SU-DHL-6 (cell line): Measurements from ENCODE around the gene SEMA4D.

Experiments
- H2AFZ ChIP-seq: fragments of 200-600 bp; sonication (generic); 2 replicates; pipeline ENCODE4 v1.6.1; 2014; ENCODE audit warnings: low read depth, mild to moderate bottlenecking, moderate library complexity, mixed read lengths, antibody characterized with exemption, low read length; ENCODE audit not compliant: severe bottlenecking
- H3F3A ChIP-seq: fragments of 200-600 bp; shearing (Covaris generic); 2 replicates; pipeline ENCODE4 v1.6.0; 2016; ENCODE audit warnings: antibody characterized with exemption, mild to moderate bottlenecking; ENCODE audit not compliant: insufficient read depth
- H3K27ac ChIP-seq: fragments of 200-600 bp; sonication (generic); 2 replicates; pipeline ENCODE4 v1.5.1; 2016; ENCODE audit warnings: low read depth, mild to moderate bottlenecking, low read length, moderate library complexity, mixed read lengths
- H3K27me3 ChIP-seq: fragments of 200-600 bp; sonication (generic), shearing (Covaris generic); 2 replicates; pipeline ENCODE4 v1.6.0; 2014; ENCODE audit warnings: mild to moderate bottlenecking, low read length
- H3K36me3 ChIP-seq: fragments of 200-600 bp; sonication (generic); 2 replicates; pipeline ENCODE4 v1.6.1; 2014; ENCODE audit warnings: mild to moderate bottlenecking, low read length, mixed read lengths
- H3K4me2 ChIP-seq: fragments of 300-600, 200-600 bp; shearing (Covaris generic), sonication (generic); 2 replicates; pipeline ENCODE4 v1.6.0; 2014; ENCODE audit warnings: low read length, low read depth, mild to moderate bottlenecking; ENCODE audit not compliant: poor library complexity, severe bottlenecking
- H3K4me3 ChIP-seq: fragments of 200-600 bp; sonication (generic); 2 replicates; pipeline ENCODE4 v1.5.1; 2014; ENCODE audit warnings: antibody characterized with exemption, low read length, mild to moderate bottlenecking, mixed read lengths; ENCODE audit not compliant: insufficient read depth, poor library complexity, severe bottlenecking
- H3K79me2 ChIP-seq: fragments of 200-600 bp; sonication (generic); 2 replicates; pipeline ENCODE4 v1.6.1; 2014; ENCODE audit warnings: mild to moderate bottlenecking, low read length, moderate library complexity; ENCODE audit not compliant: insufficient read depth
- H3K9ac ChIP-seq: fragments of 200-600 bp; sonication (generic); 2 replicates; pipeline ENCODE4 v1.7.0; 2014; ENCODE audit warnings: mild to moderate bottlenecking, low read length
- H3K9me2 ChIP-seq: fragments of 200-600 bp; sonication (generic); replicated peaks from 2 replicates; pipeline ENCODE4 v1.6.1; 2014; ENCODE audit warnings: low read length; ENCODE audit not compliant: insufficient read depth
- H3K9me3 ChIP-seq: fragments of 200-600 bp; sonication (generic); 2 replicates; pipeline ENCODE4 v1.6.1; 2014; ENCODE audit warnings: low read length, mixed read lengths; ENCODE audit not compliant: insufficient read depth
- H4K20me1 ChIP-seq: fragments of 200-600 bp; sonication (generic); 2 replicates; pipeline ENCODE4 v1.6.1; 2014; ENCODE audit warnings: low read depth, mild to moderate bottlenecking, antibody characterized with exemption, low read length, moderate library complexity, mixed read lengths
- EZH2phosphoT487 ChIP-seq: fragments of 200-600 bp; sonication (generic), shearing (Covaris generic); conservative IDR thresholded peaks from 2 replicates; pipeline ENCODE4 v1.6.1; 2018; ENCODE audit warnings: mild to moderate bottlenecking, antibody characterized with exemption, low read length, moderate library complexity, mixed read lengths
- TF ChIP-seq, protein P1 (sequence below): fragments of 200-600 bp; sonication (generic); IDR thresholded peaks from one replicate; pipeline ENCODE4 v1.5.1; 2017; ENCODE audit warnings: antibody characterized with exemption, mild to moderate bottlenecking, low read length, moderate library complexity; ENCODE audit not compliant: insufficient read depth, poor library complexity, severe bottlenecking

SEMA4D gene

DNA sequence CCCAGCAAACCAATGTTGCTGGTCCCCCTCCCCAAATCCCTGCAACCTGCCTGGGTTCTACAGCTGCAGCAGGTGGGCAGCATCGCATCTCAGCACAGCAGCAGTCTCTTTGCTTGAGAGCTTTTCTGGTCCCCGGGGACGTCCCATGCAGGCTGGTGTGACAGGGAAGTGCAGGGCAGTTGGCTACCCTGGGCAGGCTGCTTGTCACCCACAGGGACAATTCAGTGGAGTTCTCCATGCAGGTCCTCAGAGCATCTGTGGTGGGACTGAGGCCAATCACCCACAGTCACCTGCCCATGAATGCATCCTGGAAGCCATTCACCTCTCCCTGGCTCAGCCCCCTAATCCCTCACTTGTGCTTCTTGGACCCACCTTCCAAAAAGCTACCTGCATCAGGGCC, 43.9 kb upstream of the SEMA4D start:
- H3K27me3 ChIP-seq, result 0 out of 2 replicates have a peak, but pooled peaks cover 2% of the 10 kb centered on the region
- H3K4me3 ChIP-seq, result no peak overlapping the region
- no peaks in the 10 kb centered on the region for H3K9me2 ChIP-seq
- H4K20me1 ChIP-seq, result no peaks in the 10 kb centered on the region
- H3K4me2 ChIP-seq, result peak overlapping the region; percentile 48
- H3K79me2 ChIP-seq, result no peaks in the 10 kb centered on the region
- H2AFZ ChIP-seq, result no peak overlapping the region
- peaks cover 4% of the 10 kb centered on the region; the same call in 1 of the 2 replicates for H3F3A ChIP-seq
- H3K9ac ChIP-seq, result 0 out of 2 replicates have a peak overlapping the region, but pooled peaks have one; percentile 4
- TF ChIP-seq, protein P1, sequence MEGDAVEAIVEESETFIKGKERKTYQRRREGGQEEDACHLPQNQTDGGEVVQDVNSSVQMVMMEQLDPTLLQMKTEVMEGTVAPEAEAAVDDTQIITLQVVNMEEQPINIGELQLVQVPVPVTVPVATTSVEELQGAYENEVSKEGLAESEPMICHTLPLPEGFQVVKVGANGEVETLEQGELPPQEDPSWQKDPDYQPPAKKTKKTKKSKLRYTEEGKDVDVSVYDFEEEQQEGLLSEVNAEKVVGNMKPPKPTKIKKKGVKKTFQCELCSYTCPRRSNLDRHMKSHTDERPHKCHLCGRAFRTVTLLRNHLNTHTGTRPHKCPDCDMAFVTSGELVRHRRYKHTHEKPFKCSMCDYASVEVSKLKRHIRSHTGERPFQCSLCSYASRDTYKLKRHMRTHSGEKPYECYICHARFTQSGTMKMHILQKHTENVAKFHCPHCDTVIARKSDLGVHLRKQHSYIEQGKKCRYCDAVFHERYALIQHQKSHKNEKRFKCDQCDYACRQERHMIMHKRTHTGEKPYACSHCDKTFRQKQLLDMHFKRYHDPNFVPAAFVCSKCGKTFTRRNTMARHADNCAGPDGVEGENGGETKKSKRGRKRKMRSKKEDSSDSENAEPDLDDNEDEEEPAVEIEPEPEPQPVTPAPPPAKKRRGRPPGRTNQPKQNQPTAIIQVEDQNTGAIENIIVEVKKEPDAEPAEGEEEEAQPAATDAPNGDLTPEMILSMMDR, result no peak
- TF ChIP-seq EZH2phosphoT487, result no peak
- peak overlapping the region; percentile 77 for H3K27ac ChIP-seq
- H3K9me3 ChIP-seq, result no peaks in the 10 kb centered on the region
- no peaks in the 10 kb centered on the region for H3K36me3 ChIP-seq

GRCh38 chr9:89539374-89539773, 41.5 kb upstream of the SEMA4D start:
- no peaks in the 10 kb centered on the region for H3K79me2 ChIP-seq
- H2AFZ ChIP-seq, result no peak overlapping the region
- peaks cover 4% of the 10 kb centered on the region; the same call in 1 of the 2 replicates for H3F3A ChIP-seq
- H3K4me3 ChIP-seq, result no peak overlapping the region
- H3K27ac ChIP-seq, result no peak overlapping the region
- no peak overlapping the region for H3K9ac ChIP-seq
- H3K9me2 ChIP-seq, result no peaks in the 10 kb centered on the region
- no peak overlapping the region for H3K4me2 ChIP-seq
- H3K36me3 ChIP-seq, result no peaks in the 10 kb centered on the region
- TF ChIP-seq, protein P1, result no peak
- TF ChIP-seq EZH2phosphoT487, result no peak
- H3K27me3 ChIP-seq, result no peaks in the 10 kb centered on the region
- no peaks in the 10 kb centered on the region for H4K20me1 ChIP-seq
- H3K9me3 ChIP-seq, result no peaks in the 10 kb centered on the region

GRCh38 chr9:89538871-89539270, 41.0 kb upstream of the SEMA4D start:
- no peaks in the 10 kb centered on the region for H3K36me3 ChIP-seq
- H4K20me1 ChIP-seq, result no peaks in the 10 kb centered on the region
- H3K27me3 ChIP-seq, result no peaks in the 10 kb centered on the region
- H3K4me2 ChIP-seq, result no peak overlapping the region
- H2AFZ ChIP-seq, result no peak overlapping the region
- TF ChIP-seq EZH2phosphoT487, result no peak
- TF ChIP-seq, protein P1, result no peak
- H3K27ac ChIP-seq, result no peak overlapping the region
- peaks cover 4% of the 10 kb centered on the region; the same call in 1 of the 2 replicates for H3F3A ChIP-seq
- no peaks in the 10 kb centered on the region for H3K9me2 ChIP-seq
- H3K4me3 ChIP-seq, result no peak overlapping the region
- H3K9me3 ChIP-seq, result no peaks in the 10 kb centered on the region
- no peak overlapping the region for H3K9ac ChIP-seq
- no peaks in the 10 kb centered on the region for H3K79me2 ChIP-seq

GRCh38 chr9:89537166-89537565, 39.3 kb upstream of the SEMA4D start:
- Histone ChIP-seq H3K4me2 (no peak overlapping the region), H3K9me3 (no peaks in the 10 kb centered on the region), H3K36me3 (no peaks in the 10 kb centered on the region), H3K27ac (no peak overlapping the region), H3K9me2 (no peaks in the 10 kb centered on the region), H3K27me3 (no peaks in the 10 kb centered on the region), H3K79me2 (no peaks in the 10 kb centered on the region), H3F3A (peaks cover 1% of the 10 kb centered on the region; the same call in 1 of the 2 replicates), H3K4me3 (no peak overlapping the region), H4K20me1 (no peaks in the 10 kb centered on the region), H3K9ac (no peak overlapping the region), H2AFZ (no peak overlapping the region)
- TF ChIP-seq EZH2phosphoT487, result no peak
- TF ChIP-seq, protein P1, result no peak
